Pancreas (tissue), 10 donors: Measurements from ENCODE around the gene SLC1A2. TPM values are rescaled to one million over a fixed set of nuclear protein-coding genes. Genes with fewer than 3 reads are reported as not detected.
A peak's percentile ranks its signal among the peaks of the same experiment; 100 is the strongest.

ENCODE experiments used
- ATAC-seq, 4 donors: fragments of 200-7000 bp; cut with Tn5 transposase; one replicate each; pipeline versions ENCODE4 v1.8.0 to v1.9.1; 2020; ENCODE audit warnings: mild to moderate bottlenecking in 4 of 4, moderate library complexity in 4 of 4
- DNase-seq, 6 donors: peaks; one replicate each; pipeline ENCODE4 v3.0.0-alpha.2; 2020
- FAIRE-seq: peaks from 2 replicates; lab custom pipeline; 2012; peaks lifted over from hg19 to GRCh38; lab: Jason Lieb, UNC
- H3K27ac ChIP-seq, 4 donors: fragments of 200-600 bp; sonication (generic); 1 replicate in 3 of 4; 2 replicates in 1 of 4; pipeline versions ENCODE4 v1.5.0 to v1.8.0; 2020
- H3K27me3 ChIP-seq, 4 donors: fragments of 200-600 bp; one replicate each; pipeline ENCODE4 v1.8.0; 2021
- H3K36me3 ChIP-seq, 3 donors: fragments of 200-600 bp; sonication (generic) in 1 of 3; one replicate each; pipeline versions ENCODE4 v1.5.0 to v1.8.0; 2020 to 2021
- H3K4me1 ChIP-seq, 3 donors: fragments of 200-600 bp; one replicate each; pipeline ENCODE4 v1.8.0; 2021
- H3K4me3 ChIP-seq, 4 donors: fragments of 200-600 bp; sonication (generic) in 2 of 4; one replicate each; pipeline versions ENCODE4 v1.5.0 to v1.8.0; 2020 to 2021
- H3K9me3 ChIP-seq, 4 donors: fragments of 200-600 bp; one replicate each; pipeline ENCODE4 v1.8.0; 2021
- CTCF ChIP-seq, 4 donors: fragments of 200-600 bp; sonication (generic) in 3 of 4; IDR thresholded peaks; one replicate each; pipeline versions ENCODE4 v1.5.0 to v1.8.0; 2021; ENCODE audit warnings: antibody characterized with exemption in 4 of 4
- WGBS, 2 donors: extraction: QIAGEN DNeasy Blood & Tissue Kit; methylation state at CpG; one replicate each; pipeline ENCODE4 v1.1.7; 2013; 5-methylcytosine and 5-hydroxymethylcytosine counted together
- intact Hi-C, 3 donors: fragments of 100-400 bp; cut with DNase I; formaldehyde crosslinking; loops; one replicate each; pipeline versions ENCODE4 v1.11.1 to v1.14.2; 2022
- polyA plus RNA-seq, 2 donors: library from polyadenylated mRNA; stranded (reverse); fragments of 200-250 nt; gene quantifications; one replicate each; pipeline ENCODE4 v1.2.3, GENCODE V29; 2013
- total RNA-seq, 6 donors: library from RNA; stranded (reverse); fragmentation: NEBNext Ultra II Directional in 4 of 6; extraction: Animal tissue kit (Norgen Biotek cat#: 25700) in 4 of 6; gene quantifications; one replicate each; pipeline versions ENCODE4 v1.2.1 to v1.2.4, GENCODE V29; 2021 to 2023
- donor health status: healthy with polysubstance abuse.
- donor health status: DM: no; HTN: no; CAD: no; lungs with moderate emphysema.
- donor health status: DM: no; HTN: no; CAD: no.
- donor health status: control.
- donor health status: control.
- donor health status: Bipolar disorder and iron deficiency.
- donor health status: DM: yes; HTN: yes; CAD: no.
- donor health status: DM: no; HTN: no; CAD: no.
- donor health status: DM: no; HTN: no; CAD: no.
- donor health status: DM: yes; HTN: yes; CAD: no.

SLC1A2 gene
- total and polyA plus RNA-seq, 8 donors, result 4.7 to 62.5 (median 35.3) TPM

GRCh38 chr11:35288309-35288708 lies 131.0 kb downstream of the SLC1A2 start:
- intact Hi-C loops, result no loop called here
- no peak for FAIRE-seq

GRCh38 chr11:35287344-35287890 lies 131.9 kb downstream of the SLC1A2 start:
- no peak for TF ChIP-seq CTCF (IDR thresholded peaks at IDR 0.05)
- Histone ChIP-seq H3K27ac (no peak overlapping the region), H3K27me3 (no peaks in the 10 kb centered on the region), H3K4me1 (peaks cover 0 to 3% (median 0%) of the 10 kb centered on the region in 3 donors), H3K9me3 (no peaks in the 10 kb centered on the region), H3K4me3 (no peak overlapping the region), H3K36me3 (peaks cover 0 to 7% (median 0%) of the 10 kb centered on the region in 3 donors)
- 95 to 96% methylated on average over 5 of the region's 5 CpGs for WGBS, 2 donors
- intact Hi-C loops, result no loop called here
- DNase-seq, result no peak
- FAIRE-seq, result no peak
- ATAC-seq, result no peak

More at GRCh38 chr11:35288309-35288708, 131.0 kb downstream of the SLC1A2 start:
- Histone ChIP-seq H3K27ac (no peak overlapping the region), H3K4me3 (no peak overlapping the region), H3K27me3 (no peaks in the 10 kb centered on the region), H3K4me1 (peaks cover 0 to 10% (median 3%) of the 10 kb centered on the region in 3 donors), H3K36me3 (peaks cover 0 to 7% (median 0%) of the 10 kb centered on the region in 3 donors), H3K9me3 (no peaks in the 10 kb centered on the region)
- DNase-seq (no peak), ATAC-seq (no peak)
- 83 to 92% methylated on average over 3 of the region's 3 CpGs for WGBS, 2 donors
- no peak for TF ChIP-seq CTCF (IDR thresholded peaks at IDR 0.05)

- Histone ChIP-seq H3K36me3 (peaks cover 0 to 7% (median 0%) of the 10 kb centered on the region in 3 donors), H3K27ac (no peak overlapping the region), H3K9me3 (no peaks in the 10 kb centered on the region), H3K4me1 (no peaks in the 10 kb centered on the region), H3K4me3 (no peak overlapping the region), H3K27me3 (no peaks in the 10 kb centered on the region)
- no peak for ATAC-seq
- DNase-seq, result no peak
- no peak for TF ChIP-seq CTCF (IDR thresholded peaks at IDR 0.05)
- intact Hi-C loops, result no loop called here
- FAIRE-seq, result no peak
These were observed 133.2 kb downstream of the SLC1A2 start for GRCh38 chr11:35286126-35286525.

- no peak for FAIRE-seq
- Histone ChIP-seq H3K4me3 (no peak overlapping the region), H3K27me3 (no peaks in the 10 kb centered on the region), H3K4me1 (no peaks in the 10 kb centered on the region), H3K27ac (no peak overlapping the region), H3K36me3 (peaks cover 0 to 7% (median 0%) of the 10 kb centered on the region in 3 donors), H3K9me3 (no peaks in the 10 kb centered on the region)
- no peak for TF ChIP-seq CTCF (IDR thresholded peaks at IDR 0.05)
- no peak for DNase-seq
- ATAC-seq, result no peak
- WGBS, 2 donors, result 89 to 94% methylated on average over 1 of the region's 1 CpG
- intact Hi-C loops, result no loop called here
These were observed 133.9 kb downstream of the SLC1A2 start for GRCh38 chr11:35285471-35285870.

GRCh38 chr11:35282221-35282882 lies 137.0 kb downstream of the SLC1A2 start:
- WGBS, 2 donors, result 80 to 85% methylated on average over 2 of the region's 2 CpGs
- ATAC-seq (peak in 3 of 4 donors; percentile 43 to 71 (median 70)), DNase-seq (no peak), FAIRE-seq (no peak)
- Histone ChIP-seq H3K36me3 (peaks cover 0 to 7% (median 0%) of the 10 kb centered on the region in 3 donors), H3K9me3 (no peaks in the 10 kb centered on the region), H3K27me3 (no peaks in the 10 kb centered on the region), H3K4me3 (no peak overlapping the region), H3K27ac (no peak overlapping the region), H3K4me1 (peaks cover 0 to 11% (median 6%) of the 10 kb centered on the region in 3 donors)
- intact Hi-C loops, result no loop called here
- TF ChIP-seq CTCF (IDR thresholded peaks at IDR 0.05), result no peak
